Measurements from ENCODE around the gene GIGYF2. TPM values are rescaled to one million over a fixed set of nuclear protein-coding genes. Genes with fewer than 3 reads are reported as not detected.

GIGYF2 gene
- total RNA-seq, 1 experiment from 2014 or later = 68.3 TPM

DNA sequence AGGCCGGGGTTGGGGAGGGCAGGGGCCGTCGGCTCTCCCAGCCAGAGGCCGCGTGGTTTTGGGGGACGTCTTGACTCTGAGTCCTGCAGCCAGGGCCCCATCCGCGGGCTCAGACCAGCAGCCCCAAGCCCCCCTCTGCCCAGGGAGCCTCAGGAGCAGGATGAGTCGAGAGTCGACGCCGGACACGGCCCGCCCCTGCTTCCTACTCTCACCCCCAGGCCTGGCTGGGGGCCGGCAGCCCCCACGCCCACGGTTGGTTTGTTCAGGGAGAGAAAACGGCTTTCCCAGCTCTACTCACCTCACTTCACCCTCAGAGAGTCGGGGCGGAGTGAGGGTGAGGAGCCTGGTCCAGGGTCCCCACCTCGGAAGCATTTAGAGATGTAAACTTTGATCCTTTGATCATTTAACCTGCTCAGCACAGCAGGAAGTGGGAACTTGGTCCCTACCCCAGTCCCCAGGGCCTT, 179.9 kb downstream of the GIGYF2 start:
- Histone ChIP-seq H3K27me3 (ENCODE audit: control insufficient read depth, insufficient read depth, low read length) (no peaks in the 10 kb centered on the region), H3K9me3 (ENCODE audit: control insufficient read depth, insufficient read depth, low read depth, low read length) (no peaks in the 10 kb centered on the region), H3K36me3 (ENCODE audit: control insufficient read depth, insufficient read depth, low read length) (no peaks in the 10 kb centered on the region), H3K4me3 (ENCODE audit: low read depth in 2 of 2, low read length in 2 of 2) (peak overlapping the region; percentile 51 to 67), H3K27ac (ENCODE audit: low read length) (peak overlapping the region; percentile 78), H3K4me1 (ENCODE audit: control insufficient read depth, insufficient read depth, low read length) (peaks cover 26% of the 10 kb centered on the region)
- ChIA-PET POLR2A (no interaction called here), CTCF (no interaction called here)
- intact Hi-C loops (cut with micrococcal nuclease; ENCODE audit: unreplicated experiment) (no loop called here), in situ Hi-C loops (cut with HindIII; ENCODE audit: low pct_unique_long_range_greater_than_20kb, low sequenced_read_pairs) (no loop called here)
- DNase-seq (ENCODE audit: low read depth, low spot score) (no peak), ATAC-seq (peak; percentile 31)
- TF ChIP-seq POLR2AphosphoS5 (IDR thresholded peaks at IDR 0.05; ENCODE audit: low read depth, low read length) = no peak
- TF ChIP-seq, protein P1, sequence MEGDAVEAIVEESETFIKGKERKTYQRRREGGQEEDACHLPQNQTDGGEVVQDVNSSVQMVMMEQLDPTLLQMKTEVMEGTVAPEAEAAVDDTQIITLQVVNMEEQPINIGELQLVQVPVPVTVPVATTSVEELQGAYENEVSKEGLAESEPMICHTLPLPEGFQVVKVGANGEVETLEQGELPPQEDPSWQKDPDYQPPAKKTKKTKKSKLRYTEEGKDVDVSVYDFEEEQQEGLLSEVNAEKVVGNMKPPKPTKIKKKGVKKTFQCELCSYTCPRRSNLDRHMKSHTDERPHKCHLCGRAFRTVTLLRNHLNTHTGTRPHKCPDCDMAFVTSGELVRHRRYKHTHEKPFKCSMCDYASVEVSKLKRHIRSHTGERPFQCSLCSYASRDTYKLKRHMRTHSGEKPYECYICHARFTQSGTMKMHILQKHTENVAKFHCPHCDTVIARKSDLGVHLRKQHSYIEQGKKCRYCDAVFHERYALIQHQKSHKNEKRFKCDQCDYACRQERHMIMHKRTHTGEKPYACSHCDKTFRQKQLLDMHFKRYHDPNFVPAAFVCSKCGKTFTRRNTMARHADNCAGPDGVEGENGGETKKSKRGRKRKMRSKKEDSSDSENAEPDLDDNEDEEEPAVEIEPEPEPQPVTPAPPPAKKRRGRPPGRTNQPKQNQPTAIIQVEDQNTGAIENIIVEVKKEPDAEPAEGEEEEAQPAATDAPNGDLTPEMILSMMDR (IDR thresholded peaks at IDR 0.05) = no peak
- TF ChIP-seq TCF7L2 (IDR thresholded peaks at IDR 0.05; ENCODE audit: low read depth, low read length) = no peak
- TF ChIP-seq, protein P2, sequence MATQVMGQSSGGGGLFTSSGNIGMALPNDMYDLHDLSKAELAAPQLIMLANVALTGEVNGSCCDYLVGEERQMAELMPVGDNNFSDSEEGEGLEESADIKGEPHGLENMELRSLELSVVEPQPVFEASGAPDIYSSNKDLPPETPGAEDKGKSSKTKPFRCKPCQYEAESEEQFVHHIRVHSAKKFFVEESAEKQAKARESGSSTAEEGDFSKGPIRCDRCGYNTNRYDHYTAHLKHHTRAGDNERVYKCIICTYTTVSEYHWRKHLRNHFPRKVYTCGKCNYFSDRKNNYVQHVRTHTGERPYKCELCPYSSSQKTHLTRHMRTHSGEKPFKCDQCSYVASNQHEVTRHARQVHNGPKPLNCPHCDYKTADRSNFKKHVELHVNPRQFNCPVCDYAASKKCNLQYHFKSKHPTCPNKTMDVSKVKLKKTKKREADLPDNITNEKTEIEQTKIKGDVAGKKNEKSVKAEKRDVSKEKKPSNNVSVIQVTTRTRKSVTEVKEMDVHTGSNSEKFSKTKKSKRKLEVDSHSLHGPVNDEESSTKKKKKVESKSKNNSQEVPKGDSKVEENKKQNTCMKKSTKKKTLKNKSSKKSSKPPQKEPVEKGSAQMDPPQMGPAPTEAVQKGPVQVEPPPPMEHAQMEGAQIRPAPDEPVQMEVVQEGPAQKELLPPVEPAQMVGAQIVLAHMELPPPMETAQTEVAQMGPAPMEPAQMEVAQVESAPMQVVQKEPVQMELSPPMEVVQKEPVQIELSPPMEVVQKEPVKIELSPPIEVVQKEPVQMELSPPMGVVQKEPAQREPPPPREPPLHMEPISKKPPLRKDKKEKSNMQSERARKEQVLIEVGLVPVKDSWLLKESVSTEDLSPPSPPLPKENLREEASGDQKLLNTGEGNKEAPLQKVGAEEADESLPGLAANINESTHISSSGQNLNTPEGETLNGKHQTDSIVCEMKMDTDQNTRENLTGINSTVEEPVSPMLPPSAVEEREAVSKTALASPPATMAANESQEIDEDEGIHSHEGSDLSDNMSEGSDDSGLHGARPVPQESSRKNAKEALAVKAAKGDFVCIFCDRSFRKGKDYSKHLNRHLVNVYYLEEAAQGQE (IDR thresholded peaks at IDR 0.05; ENCODE audit: insufficient read depth in 1 of 2, low read depth in 2 of 2, low read length in 1 of 2) = no peak
- no peak for TF ChIP-seq SIN3A (IDR thresholded peaks at IDR 0.05; ENCODE audit: borderline replicate concordance, insufficient read depth, low read depth, low read length)
- BruUV-seq (replicated peaks) = no TSS peak

DNA sequence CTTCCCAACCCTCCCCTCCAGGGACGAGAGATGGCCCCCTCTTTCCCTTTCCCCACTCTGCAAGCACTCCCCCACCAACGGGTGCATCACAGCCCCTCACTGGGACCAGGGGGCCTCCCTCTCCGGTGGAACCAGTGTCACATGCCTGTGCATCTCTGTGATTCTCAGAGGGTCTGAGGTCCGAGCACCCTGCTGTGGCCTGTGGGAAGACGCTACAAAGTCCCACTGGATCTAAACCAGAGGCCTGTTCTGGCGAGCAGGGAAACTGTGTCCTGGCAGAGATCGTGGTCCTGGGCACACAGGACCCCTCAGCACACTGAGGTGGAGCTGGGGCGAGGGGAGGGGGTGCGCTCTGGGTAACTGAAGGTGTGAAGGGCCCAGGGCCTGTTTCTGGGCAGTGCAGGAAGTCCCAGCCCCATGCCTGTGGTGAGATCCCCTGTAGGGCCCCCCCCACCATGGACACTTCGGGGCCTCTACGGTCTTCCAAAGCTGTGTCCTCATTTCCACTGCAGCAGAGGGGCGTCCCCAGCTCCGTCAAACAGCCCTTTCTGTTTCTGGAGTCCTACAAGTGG, 180.9 kb downstream of the GIGYF2 start:
- no peak for ATAC-seq
- H3K27ac ChIP-seq (ENCODE audit: low read length) = no peak overlapping the region
- POLR2A ChIA-PET = interaction anchor here (0.7 kb wide), 1 partner anchor 355 kb away, joined by 3 read pairs; no protein-coding TSS in a partner anchor
- no peaks in the 10 kb centered on the region for H3K36me3 ChIP-seq (ENCODE audit: control insufficient read depth, insufficient read depth, low read length)
- in situ Hi-C loops (cut with HindIII; ENCODE audit: low pct_unique_long_range_greater_than_20kb, low sequenced_read_pairs) (no loop called here), intact Hi-C loops (cut with micrococcal nuclease; ENCODE audit: unreplicated experiment) (no loop called here)
- H3K27me3 ChIP-seq (ENCODE audit: control insufficient read depth, insufficient read depth, low read length) = no peaks in the 10 kb centered on the region
- no peak overlapping the region; a peak in 1 of 4 replicates for H3K4me3 ChIP-seq (ENCODE audit: low read depth in 2 of 2, low read length in 2 of 2)
- CTCF ChIA-PET = interaction anchor here (0.6 kb wide), 1 partner anchor 355 kb away, joined by 3 read pairs; no protein-coding TSS in a partner anchor
- TF ChIP-seq POLR2AphosphoS5 (IDR thresholded peaks at IDR 0.05; ENCODE audit: low read depth, low read length) = no peak
- TF ChIP-seq, protein P1 (IDR thresholded peaks at IDR 0.05) = no peak
- TF ChIP-seq SIN3A (IDR thresholded peaks at IDR 0.05; ENCODE audit: borderline replicate concordance, insufficient read depth, low read depth, low read length) = no peak
- TF ChIP-seq, protein P2 (IDR thresholded peaks at IDR 0.05; ENCODE audit: insufficient read depth in 1 of 2, low read depth in 2 of 2, low read length in 1 of 2) = no peak
- TF ChIP-seq TCF7L2 (IDR thresholded peaks at IDR 0.05; ENCODE audit: low read depth, low read length) = no peak
- no TSS peak for BruUV-seq (replicated peaks)
- DNase-seq (ENCODE audit: low read depth, low spot score) = no peak
- H3K9me3 ChIP-seq (ENCODE audit: control insufficient read depth, insufficient read depth, low read depth, low read length) = no peaks in the 10 kb centered on the region
- peaks cover 23% of the 10 kb centered on the region for H3K4me1 ChIP-seq (ENCODE audit: control insufficient read depth, insufficient read depth, low read length)
